Neural progenitor cell (in vitro differentiated cells): ENCODE results near the gene DPP3. TPM values are rescaled to one million over a fixed set of nuclear protein-coding genes. Genes with fewer than 3 reads are reported as not detected.

ENCODE experiments used
- DNase-seq: peaks from one replicate; pipeline ENCODE4 v3.0.0-alpha.2; 2016; ENCODE audit warnings: low spot score
- H2AFZ ChIP-seq: fragments of 200-600 bp; sonication (generic); replicated peaks from 2 replicates; pipeline ENCODE4 v1.6.1; 2016; ENCODE audit warnings: antibody characterized with exemption
- H3F3A ChIP-seq: fragments of 200-600 bp; sonication (generic); 2 replicates; pipeline ENCODE4 v1.6.1; 2016; ENCODE audit warnings: antibody characterized with exemption, low read depth
- H3K27ac ChIP-seq: fragments of 200-600 bp; sonication (generic); 2 replicates; pipeline ENCODE4 v1.5.1; 2016; ENCODE audit warnings: mild to moderate bottlenecking
- H3K27me3 ChIP-seq: fragments of 200-600 bp; sonication (generic); 2 replicates; pipeline ENCODE4 v1.6.1; 2016; ENCODE audit warnings: mild to moderate bottlenecking, moderate library complexity
- H3K36me3 ChIP-seq: fragments of 200-600 bp; sonication (generic); 2 replicates; pipeline ENCODE4 v1.5.1; 2016
- H3K4me1 ChIP-seq: fragments of 200-600 bp; sonication (generic); 2 replicates; pipeline ENCODE4 v1.6.1; 2016; ENCODE audit warnings: mixed run types
- H3K4me2 ChIP-seq: fragments of 200-600 bp; sonication (generic); 2 replicates; pipeline ENCODE4 v1.6.1; 2016
- H3K4me3 ChIP-seq: fragments of 200-600 bp; sonication (generic); 2 replicates; pipeline ENCODE4 v1.5.1; 2016
- H3K79me2 ChIP-seq: fragments of 200-600 bp; sonication (generic); 2 replicates; pipeline ENCODE4 v1.6.1; 2016; ENCODE audit warnings: low read depth
- H3K9ac ChIP-seq: fragments of 200-600 bp; sonication (generic); 2 replicates; pipeline ENCODE4 v1.6.1; 2016
- H3K9me3 ChIP-seq: fragments of 200-600 bp; sonication (generic); 2 replicates; pipeline ENCODE4 v1.5.1; 2016; ENCODE audit warnings: low read depth
- H4K20me1 ChIP-seq: fragments of 200-600 bp; sonication (generic); 2 replicates; pipeline ENCODE4 v1.6.1; 2016; ENCODE audit warnings: low read depth
- H3K27ac Mint-ChIP-seq: 3 replicates; pipeline ENCODE4 v1.8.0; 2021; ENCODE audit warnings: mixed read lengths
- H3K27me3 Mint-ChIP-seq: 2 replicates; pipeline ENCODE4 v1.8.0; 2022; ENCODE audit warnings: low read depth, mild to moderate bottlenecking, inconsistent platforms, moderate library complexity, mixed read lengths; ENCODE audit not compliant: insufficient read depth
- H3K36me3 Mint-ChIP-seq: 3 replicates; pipeline ENCODE4 v1.8.0; 2021; ENCODE audit warnings: mixed read lengths
- H3K4me1 Mint-ChIP-seq: 3 replicates; pipeline ENCODE4 v1.8.0; 2021; ENCODE audit warnings: mixed read lengths
- H3K4me3 Mint-ChIP-seq: 3 replicates; pipeline ENCODE4 v1.8.0; 2021; ENCODE audit warnings: mild to moderate bottlenecking, moderate library complexity, mixed read lengths
- H3K9me3 Mint-ChIP-seq: 3 replicates; pipeline ENCODE4 v1.8.0; 2020; ENCODE audit warnings: mixed read lengths
- EZH2 ChIP-seq: fragments of 200-600 bp; sonication (generic); IDR thresholded peaks from 2 replicates; pipeline ENCODE4 v1.6.1; 2017; ENCODE audit warnings: antibody characterized with exemption, mild to moderate bottlenecking, moderate library complexity
- EZH2phosphoT487 ChIP-seq: fragments of 200-600 bp; sonication (generic); IDR thresholded peaks from 2 replicates; pipeline ENCODE4 v1.6.1; 2017; ENCODE audit warnings: antibody characterized with exemption
- total RNA-seq: library from RNA; depleted of rRNA; stranded (reverse); fragments of >200 nt; gene quantifications from 2 replicates; pipeline ENCODE4 v1.2.3, GENCODE V29; 2015; ENCODE audit warnings: low replicate concordance
- TF ChIP-seq, protein P1 (sequence below): fragments of 200-600 bp; sonication (generic); IDR thresholded peaks from 2 replicates; pipeline ENCODE4 v1.5.1; 2017; ENCODE audit warnings: antibody characterized with exemption, mild to moderate bottlenecking

Gene DPP3
- total RNA-seq, 1 donor from 2014 or later: 41.3 TPM

DNA sequence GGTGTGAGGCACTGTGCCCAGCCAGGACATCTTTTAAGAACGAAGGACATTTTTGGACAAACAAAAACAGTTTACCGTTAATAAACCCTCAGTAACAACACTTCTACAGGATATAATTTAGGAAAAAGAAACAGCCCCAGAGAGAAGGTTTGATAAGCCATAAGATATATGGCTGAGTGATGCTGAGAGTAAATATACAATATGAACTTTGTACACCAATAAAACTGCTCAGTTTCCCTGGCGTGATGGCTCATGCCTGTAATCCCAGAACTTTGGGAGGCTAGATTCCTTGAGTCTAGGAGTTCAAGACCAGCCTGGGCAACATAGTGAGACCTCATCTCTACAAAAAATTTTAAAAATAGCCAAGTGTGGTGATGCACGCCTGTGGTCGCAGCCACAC is 18.3 kb downstream of the DPP3 start:
- no peak for DNase-seq
- no peaks in the 10 kb centered on the region for H3K27me3 Mint-ChIP-seq
- Histone ChIP-seq H3K36me3 (no peaks in the 10 kb centered on the region), H3K9me3 (no peaks in the 10 kb centered on the region), H3F3A (no peaks in the 10 kb centered on the region), H4K20me1 (no peaks in the 10 kb centered on the region), H3K27ac (no peak overlapping the region), H3K27me3 (no peaks in the 10 kb centered on the region), H2AFZ (no peak overlapping the region), H3K9ac (no peak overlapping the region), H3K4me1 (no peaks in the 10 kb centered on the region), H3K4me2 (no peak overlapping the region), H3K79me2 (no peaks in the 10 kb centered on the region), H3K4me3 (no peak overlapping the region)
- TF ChIP-seq, protein P1, sequence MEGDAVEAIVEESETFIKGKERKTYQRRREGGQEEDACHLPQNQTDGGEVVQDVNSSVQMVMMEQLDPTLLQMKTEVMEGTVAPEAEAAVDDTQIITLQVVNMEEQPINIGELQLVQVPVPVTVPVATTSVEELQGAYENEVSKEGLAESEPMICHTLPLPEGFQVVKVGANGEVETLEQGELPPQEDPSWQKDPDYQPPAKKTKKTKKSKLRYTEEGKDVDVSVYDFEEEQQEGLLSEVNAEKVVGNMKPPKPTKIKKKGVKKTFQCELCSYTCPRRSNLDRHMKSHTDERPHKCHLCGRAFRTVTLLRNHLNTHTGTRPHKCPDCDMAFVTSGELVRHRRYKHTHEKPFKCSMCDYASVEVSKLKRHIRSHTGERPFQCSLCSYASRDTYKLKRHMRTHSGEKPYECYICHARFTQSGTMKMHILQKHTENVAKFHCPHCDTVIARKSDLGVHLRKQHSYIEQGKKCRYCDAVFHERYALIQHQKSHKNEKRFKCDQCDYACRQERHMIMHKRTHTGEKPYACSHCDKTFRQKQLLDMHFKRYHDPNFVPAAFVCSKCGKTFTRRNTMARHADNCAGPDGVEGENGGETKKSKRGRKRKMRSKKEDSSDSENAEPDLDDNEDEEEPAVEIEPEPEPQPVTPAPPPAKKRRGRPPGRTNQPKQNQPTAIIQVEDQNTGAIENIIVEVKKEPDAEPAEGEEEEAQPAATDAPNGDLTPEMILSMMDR: no peak
- TF ChIP-seq EZH2: no peak
- TF ChIP-seq EZH2phosphoT487: no peak
- no peaks in the 10 kb centered on the region for H3K9me3 Mint-ChIP-seq
- H3K27ac Mint-ChIP-seq: no peak overlapping the region
- H3K4me1 Mint-ChIP-seq: no peaks in the 10 kb centered on the region
- H3K36me3 Mint-ChIP-seq: no peaks in the 10 kb centered on the region
- H3K4me3 Mint-ChIP-seq: no peak overlapping the region

DNA sequence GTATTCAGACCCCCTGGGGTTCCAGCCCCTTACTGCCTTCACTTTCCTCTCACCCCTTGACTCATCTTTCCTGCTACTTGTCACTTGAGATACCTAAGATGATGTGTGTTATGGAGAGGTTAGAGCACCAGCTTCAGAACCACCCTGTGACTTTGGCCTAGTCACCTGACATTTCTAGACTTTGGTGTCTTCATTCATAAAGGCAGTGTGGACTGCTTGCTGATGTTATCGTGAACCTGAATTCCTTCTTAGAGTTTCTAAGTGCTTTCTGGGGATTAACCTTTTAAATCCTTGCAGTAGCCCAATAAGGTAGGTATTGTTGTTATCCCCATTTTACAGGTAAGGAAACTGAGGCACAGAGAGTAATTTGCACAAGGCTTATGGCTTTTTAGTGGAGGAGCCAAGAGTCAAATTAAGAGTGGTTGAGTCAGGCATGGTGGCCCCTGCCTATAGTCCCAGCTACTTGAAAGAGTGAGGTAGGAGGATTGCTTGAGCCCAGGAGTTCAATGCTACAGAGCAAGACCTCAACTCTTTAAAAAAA is 25.1 kb downstream of the DPP3 start:
- H3K79me2 ChIP-seq: no peaks in the 10 kb centered on the region
- Mint-ChIP-seq H3K27ac (no peak overlapping the region), H3K4me3 (no peak overlapping the region), H3K27me3 (peaks cover 2% of the 10 kb centered on the region), H3K4me1 (no peaks in the 10 kb centered on the region), H3K9me3 (no peaks in the 10 kb centered on the region), H3K36me3 (no peaks in the 10 kb centered on the region)
- no peaks in the 10 kb centered on the region for H3K36me3 ChIP-seq
- no peak overlapping the region for H3K9ac ChIP-seq
- no peaks in the 10 kb centered on the region for H3F3A ChIP-seq
- H3K4me1 ChIP-seq: peaks cover 3% of the 10 kb centered on the region
- no peak for DNase-seq
- no peaks in the 10 kb centered on the region for H3K27me3 ChIP-seq
- H3K4me2 ChIP-seq: no peak overlapping the region
- no peaks in the 10 kb centered on the region for H3K9me3 ChIP-seq
- H2AFZ ChIP-seq: no peak overlapping the region
- no peak overlapping the region for H3K27ac ChIP-seq
- H3K4me3 ChIP-seq: no peak overlapping the region
- TF ChIP-seq EZH2 (no peak), EZH2phosphoT487 (no peak)
- TF ChIP-seq, protein P1: no peak
- no peaks in the 10 kb centered on the region for H4K20me1 ChIP-seq

DNA sequence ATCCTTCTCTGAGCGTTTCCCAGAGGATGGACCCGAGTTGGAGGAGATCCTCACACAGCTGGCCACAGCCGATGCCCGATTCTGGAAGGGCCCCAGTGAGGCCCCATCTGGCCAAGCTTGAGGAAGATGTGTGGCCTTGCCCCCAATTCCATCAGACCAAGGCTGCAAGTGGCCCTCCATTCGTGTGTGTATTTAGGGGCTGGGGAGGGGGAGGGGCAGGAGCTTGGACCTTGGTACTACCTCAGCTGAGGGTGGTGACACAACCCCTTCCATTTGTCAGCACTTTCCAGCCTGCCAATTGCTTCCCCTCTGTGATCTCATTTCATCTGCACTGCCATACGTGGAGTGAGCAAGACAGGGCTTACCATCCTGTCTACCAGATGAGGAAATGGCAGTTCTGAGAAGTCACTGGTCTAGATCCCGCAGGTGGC is 28.9 kb downstream of the DPP3 start:
- DNase-seq: no peak
- Histone ChIP-seq H3K27ac (no peak overlapping the region), H3F3A (no peaks in the 10 kb centered on the region), H3K9ac (no peak overlapping the region), H4K20me1 (no peaks in the 10 kb centered on the region), H3K36me3 (no peaks in the 10 kb centered on the region), H3K79me2 (peaks cover 21% of the 10 kb centered on the region), H3K4me3 (no peak overlapping the region), H3K9me3 (no peaks in the 10 kb centered on the region), H2AFZ (no peak overlapping the region), H3K27me3 (no peaks in the 10 kb centered on the region), H3K4me2 (no peak overlapping the region), H3K4me1 (peaks cover 10% of the 10 kb centered on the region)
- Mint-ChIP-seq H3K9me3 (no peaks in the 10 kb centered on the region), H3K4me1 (peaks cover 14% of the 10 kb centered on the region), H3K27me3 (peaks cover 4% of the 10 kb centered on the region), H3K36me3 (peaks cover 2% of the 10 kb centered on the region), H3K27ac (no peak overlapping the region), H3K4me3 (peak overlapping the region; percentile 13)
- TF ChIP-seq EZH2 (no peak), EZH2phosphoT487 (no peak)
- TF ChIP-seq, protein P1: no peak
